NCI-H69 (cell line): ENCODE data around the gene THEMIS.

Experiments
- DNase-seq: peaks from one replicate; lab custom pipeline; 2025; lab: John Stamatoyannopoulos, UW

Gene THEMIS

GRCh38 chr6:127796713-127797112 is 104.1 kb downstream of the THEMIS start:
- DNase-seq = no peak

GRCh38 chr6:127794405-127794804 is 106.5 kb downstream of the THEMIS start:
- peak; percentile 55 for DNase-seq

GRCh38 chr6:127793396-127793795 is 107.5 kb downstream of the THEMIS start:
- no peak for DNase-seq

- DNase-seq = no peak
These were observed 108.2 kb downstream of the THEMIS start for GRCh38 chr6:127792616-127793015.

- DNase-seq = no peak
These were observed 108.9 kb downstream of the THEMIS start for GRCh38 chr6:127791779-127792528.

- no peak for DNase-seq
These were observed 110.3 kb downstream of the THEMIS start for GRCh38 chr6:127790571-127790970.

- no peak for DNase-seq
These were observed 114.7 kb downstream of the THEMIS start for GRCh38 chr6:127786109-127786508.

- no peak for DNase-seq
These were observed 116.4 kb downstream of the THEMIS start for GRCh38 chr6:127784468-127784867.

GRCh38 chr6:127781636-127782272 is 119.1 kb downstream of the THEMIS start:
- peak; percentile 51 for DNase-seq

GRCh38 chr6:127776320-127776719 is 124.5 kb downstream of the THEMIS start:
- peak; percentile 35 for DNase-seq

GRCh38 chr6:127775371-127775770 is 125.5 kb downstream of the THEMIS start:
- no peak for DNase-seq

- DNase-seq = no peak
These were observed 132.1 kb downstream of the THEMIS start for GRCh38 chr6:127768745-127769144.

- DNase-seq = no peak
These were observed 132.6 kb downstream of the THEMIS start for GRCh38 chr6:127768223-127768622.

GRCh38 chr6:127765949-127766348 is 134.9 kb downstream of the THEMIS start:
- DNase-seq = no peak

- peak; percentile 68 for DNase-seq
These were observed 138.6 kb downstream of the THEMIS start for GRCh38 chr6:127762284-127762683.

GRCh38 chr6:127761084-127761483 is 139.8 kb downstream of the THEMIS start:
- DNase-seq = no peak

GRCh38 chr6:127749095-127749494 is 151.8 kb downstream of the THEMIS start:
- DNase-seq = no peak

GRCh38 chr6:127748290-127748689 is 152.6 kb downstream of the THEMIS start:
- no peak for DNase-seq

- no peak for DNase-seq
These were observed 162.4 kb downstream of the THEMIS start for GRCh38 chr6:127738423-127738822.

GRCh38 chr6:127737768-127738167 is 163.1 kb downstream of the THEMIS start:
- DNase-seq = peak; percentile 33

- DNase-seq = peak; percentile 97
These were observed 163.8 kb downstream of the THEMIS start for GRCh38 chr6:127737009-127737486.

- DNase-seq = no peak
These were observed 167.9 kb downstream of the THEMIS start for GRCh38 chr6:127732927-127733326.

- peak; percentile 48 for DNase-seq
These were observed 173.5 kb downstream of the THEMIS start for GRCh38 chr6:127727260-127727953.
